ENCODE results near the gene TNK1. TPM values are rescaled to one million over a fixed set of nuclear protein-coding genes. Genes with fewer than 3 reads are reported as not detected.
"Not testable (repeated sequence)": the region's sequence is repeated elsewhere in the genome, so short reads cannot be mapped to it uniquely, and the experiment has no call there.

The TNK1 gene
- total RNA-seq, 1 experiment from 2014 or later: 6.4 TPM

- no peak for DNase-seq (ENCODE audit: unreplicated experiment)
- ChIA-PET CTCF (interaction anchor here (2.1 kb wide), 1 partner anchor 12 kb away, joined by 14 read pairs; no protein-coding TSS in a partner anchor), POLR2A (interaction anchor here (0.6 to 1.0 kb wide), 2 partner anchors 12 to 1234 kb away, joined by 3 to 4 read pairs; no protein-coding TSS in a partner anchor)
- TF ChIP-seq CTCF (IDR thresholded peaks at IDR 0.05; ENCODE audit: unreplicated experiment): no peak
- H3K4me1 Mint-ChIP-seq (ENCODE audit: insufficient read depth, unreplicated experiment): no peaks in the 10 kb centered on the region
- H3K4me3 Mint-ChIP-seq (ENCODE audit: unreplicated experiment): no peak overlapping the region
- no peaks in the 10 kb centered on the region for H3K36me3 Mint-ChIP-seq (ENCODE audit: insufficient read depth, unreplicated experiment)
- no TSS peak for BruUV-seq (replicated peaks)
- H3K9me3 Mint-ChIP-seq (ENCODE audit: unreplicated experiment): no peaks in the 10 kb centered on the region
- intact Hi-C loops (cut with micrococcal nuclease): no loop called here
- no peak overlapping the region for H3K27ac Mint-ChIP-seq (ENCODE audit: low read depth, unreplicated experiment)
- H3K27me3 Mint-ChIP-seq (ENCODE audit: insufficient read depth, unreplicated experiment): no peaks in the 10 kb centered on the region
Observed at GRCh38 chr17:7367918-7368598, 12.8 kb upstream of the TNK1 start.

- H3K27ac Mint-ChIP-seq (ENCODE audit: low read depth, unreplicated experiment); H3K4me1 Mint-ChIP-seq (ENCODE audit: insufficient read depth, unreplicated experiment); DNase-seq (ENCODE audit: unreplicated experiment); BruUV-seq (replicated peaks); intact Hi-C loops (cut with micrococcal nuclease); H3K4me3 Mint-ChIP-seq (ENCODE audit: unreplicated experiment); H3K9me3 Mint-ChIP-seq (ENCODE audit: unreplicated experiment); H3K27me3 Mint-ChIP-seq (ENCODE audit: insufficient read depth, unreplicated experiment); H3K36me3 Mint-ChIP-seq (ENCODE audit: insufficient read depth, unreplicated experiment): not testable (repeated sequence)
- ChIA-PET CTCF (interaction anchor here (2.1 kb wide), 1 partner anchor 12 kb away, joined by 14 read pairs; no protein-coding TSS in a partner anchor), POLR2A (interaction anchor here (1.0 kb wide), 1 partner anchor 12 kb away, joined by 3 read pairs; no protein-coding TSS in a partner anchor)
Observed at GRCh38 chr17:7368599-7368994, 12.3 kb upstream of the TNK1 start.

GRCh38 chr17:7369825-7370224 lies 11.1 kb upstream of the TNK1 start:
- H3K4me3 Mint-ChIP-seq (ENCODE audit: unreplicated experiment): no peak overlapping the region
- TF ChIP-seq CTCF (IDR thresholded peaks at IDR 0.05; ENCODE audit: unreplicated experiment): no peak
- DNase-seq (ENCODE audit: unreplicated experiment): no peak
- no TSS peak for BruUV-seq (replicated peaks)
- H3K36me3 Mint-ChIP-seq (ENCODE audit: insufficient read depth, unreplicated experiment): no peaks in the 10 kb centered on the region
- ChIA-PET CTCF (interaction anchor here (2.1 kb wide), 1 partner anchor 14 kb away, joined by 12 read pairs; no protein-coding TSS in a partner anchor), POLR2A (interaction anchor here (1.1 kb wide), 1 partner anchor 70 kb away, joined by 3 read pairs; no protein-coding TSS in a partner anchor)
- H3K4me1 Mint-ChIP-seq (ENCODE audit: insufficient read depth, unreplicated experiment): no peaks in the 10 kb centered on the region
- no peak overlapping the region for H3K27ac Mint-ChIP-seq (ENCODE audit: low read depth, unreplicated experiment)
- intact Hi-C loops (cut with micrococcal nuclease): no loop called here
- H3K9me3 Mint-ChIP-seq (ENCODE audit: unreplicated experiment): no peaks in the 10 kb centered on the region
- H3K27me3 Mint-ChIP-seq (ENCODE audit: insufficient read depth, unreplicated experiment): no peaks in the 10 kb centered on the region

- no peak for TF ChIP-seq CTCF (IDR thresholded peaks at IDR 0.05; ENCODE audit: unreplicated experiment)
- Mint-ChIP-seq H3K4me1 (ENCODE audit: insufficient read depth, unreplicated experiment) (no peaks in the 10 kb centered on the region), H3K27ac (ENCODE audit: low read depth, unreplicated experiment) (no peak overlapping the region), H3K4me3 (ENCODE audit: unreplicated experiment) (no peak overlapping the region), H3K9me3 (ENCODE audit: unreplicated experiment) (no peaks in the 10 kb centered on the region), H3K36me3 (ENCODE audit: insufficient read depth, unreplicated experiment) (no peaks in the 10 kb centered on the region), H3K27me3 (ENCODE audit: insufficient read depth, unreplicated experiment) (no peaks in the 10 kb centered on the region)
- POLR2A ChIA-PET: interaction anchor here (1.1 to 1.7 kb wide), 2 partner anchors 10 to 71 kb away, joined by 3 to 4 read pairs; partner anchors contain the start of gene TNK1
- no peak for DNase-seq (ENCODE audit: unreplicated experiment)
- no TSS peak for BruUV-seq (replicated peaks)
- intact Hi-C loops (cut with micrococcal nuclease): no loop called here
- CTCF ChIA-PET: interaction anchor here (2.1 kb wide), 1 partner anchor 15 kb away, joined by 12 read pairs; no protein-coding TSS in a partner anchor
Observed at GRCh38 chr17:7370853-7371252, 10.0 kb upstream of the TNK1 start.
